ENCODE results near the gene ABHD5.

- TF ChIP-seq POLR2A (IDR thresholded peaks at IDR 0.05), result no peak
- peak in 2 of 6 experiments; percentile 12 to 43 for TF ChIP-seq CTCF (IDR thresholded peaks at IDR 0.05)
Observed at GRCh38 chr3:43742920-43743319, 52.2 kb downstream of the ABHD5 start.

Measured in Peyer's patch (tissue), 4 donors.